GM19455 (cell line): ENCODE measurements around the gene ATXN7L1.
"Not testable (repeated sequence)": the region's sequence is repeated elsewhere in the genome, so short reads cannot be mapped to it uniquely, and the experiment has no call there.

Experiments
- ATAC-seq: cut with Tn5 transposase; IDR thresholded peaks from one replicate; pipeline ENCODE4 v1.9.1; 2021; ENCODE audit not compliant: unreplicated experiment

The ATXN7L1 gene

GRCh38 chr7:105862276-105862675 lies 14.1 kb downstream of the ATXN7L1 start:
- no peak for ATAC-seq

GRCh38 chr7:105861224-105861623 lies 15.2 kb downstream of the ATXN7L1 start:
- ATAC-seq = no peak

- ATAC-seq = no peak
These were observed 15.6 kb downstream of the ATXN7L1 start for GRCh38 chr7:105860793-105861192.

- no peak for ATAC-seq
These were observed 19.1 kb downstream of the ATXN7L1 start for GRCh38 chr7:105857009-105857952.

GRCh38 chr7:105854498-105854897 lies 21.9 kb downstream of the ATXN7L1 start:
- ATAC-seq = no peak

- no peak for ATAC-seq
These were observed 22.4 kb downstream of the ATXN7L1 start for GRCh38 chr7:105853931-105854419.

- no peak for ATAC-seq
These were observed 25.3 kb downstream of the ATXN7L1 start for GRCh38 chr7:105851064-105851463.

- no peak for ATAC-seq
These were observed 27.1 kb downstream of the ATXN7L1 start for GRCh38 chr7:105849122-105849855.

- ATAC-seq = no peak
These were observed 30.0 kb downstream of the ATXN7L1 start for GRCh38 chr7:105846404-105846803.

GRCh38 chr7:105844681-105845080 lies 31.7 kb downstream of the ATXN7L1 start:
- not testable (repeated sequence) for ATAC-seq

- no peak for ATAC-seq
These were observed 34.5 kb downstream of the ATXN7L1 start for GRCh38 chr7:105841866-105842265.

GRCh38 chr7:105840981-105841749 lies 35.2 kb downstream of the ATXN7L1 start:
- ATAC-seq = no peak

GRCh38 chr7:105839266-105839665 lies 37.1 kb downstream of the ATXN7L1 start:
- ATAC-seq = no peak

GRCh38 chr7:105838627-105839231 lies 37.7 kb downstream of the ATXN7L1 start:
- ATAC-seq = no peak

- ATAC-seq = no peak
These were observed 38.4 kb downstream of the ATXN7L1 start for GRCh38 chr7:105837765-105838626.

- ATAC-seq = no peak
These were observed 41.0 kb downstream of the ATXN7L1 start for GRCh38 chr7:105835441-105835840.

GRCh38 chr7:105831824-105832535 lies 44.4 kb downstream of the ATXN7L1 start:
- no peak for ATAC-seq

- no peak for ATAC-seq
These were observed 45.1 kb downstream of the ATXN7L1 start for GRCh38 chr7:105831302-105831620.
